Measurements from ENCODE around the gene GSN.

The GSN gene

GRCh38 chr9:121235512-121235911 is 32.5 kb upstream of the GSN start:
- Histone ChIP-seq H3K27ac (no peak overlapping the region), H3K4me3 (no peak overlapping the region)
- no peak for TF ChIP-seq CTCF (IDR thresholded peaks at IDR 0.05)
- DNase-seq (ENCODE audit: low spot score) = no peak

- Histone ChIP-seq H3K4me3 (no peak overlapping the region), H3K27ac (no peak overlapping the region)
- TF ChIP-seq CTCF (IDR thresholded peaks at IDR 0.05) = no peak
- DNase-seq (ENCODE audit: low spot score) = no peak
Measured at GRCh38 chr9:121237916-121238315, 30.0 kb upstream of the GSN start.

GRCh38 chr9:121239071-121239470 is 28.9 kb upstream of the GSN start:
- no peak overlapping the region for H3K4me3 ChIP-seq
- no peak for DNase-seq (ENCODE audit: low spot score)
- no peak overlapping the region for H3K27ac ChIP-seq
- TF ChIP-seq CTCF (IDR thresholded peaks at IDR 0.05) = no peak

GRCh38 chr9:121239851-121240250 is 28.1 kb upstream of the GSN start:
- DNase-seq (ENCODE audit: low spot score) = no peak
- Histone ChIP-seq H3K27ac (no peak overlapping the region), H3K4me3 (no peak overlapping the region)
- no peak for TF ChIP-seq CTCF (IDR thresholded peaks at IDR 0.05)

- H3K27ac ChIP-seq = no peak overlapping the region
- DNase-seq (ENCODE audit: low spot score) = no peak
- TF ChIP-seq CTCF (IDR thresholded peaks at IDR 0.05) = no peak
Measured at GRCh38 chr9:121240472-121241135, 27.4 kb upstream of the GSN start.

GRCh38 chr9:121242219-121242958 is 25.6 kb upstream of the GSN start:
- no peak for DNase-seq (ENCODE audit: low spot score)
- peak overlapping the region; percentile 50 to 52 for H3K27ac ChIP-seq
- TF ChIP-seq CTCF (IDR thresholded peaks at IDR 0.05) = no peak
- no peak overlapping the region for H3K4me3 ChIP-seq

More at GRCh38 chr9:121240472-121241135, 27.4 kb upstream of the GSN start:
- no peak overlapping the region for H3K4me3 ChIP-seq

GRCh38 chr9:121242959-121243346 is 25.0 kb upstream of the GSN start:
- DNase-seq (ENCODE audit: low spot score) = no peak
- TF ChIP-seq CTCF (IDR thresholded peaks at IDR 0.05) = no peak
- H3K4me3 ChIP-seq = no peak overlapping the region
- peak overlapping the region in 1 of 2 donors; percentile 52 for H3K27ac ChIP-seq

All from coronary artery (tissue), 2 donors.